GM18870 (cell line): ENCODE results near the gene NTHL1.

ENCODE experiments used
- ATAC-seq: cut with Tn5 transposase; IDR thresholded peaks from one replicate; pipeline ENCODE4 v1.9.1; 2021; ENCODE audit warnings: moderate library complexity; ENCODE audit not compliant: unreplicated experiment

The NTHL1 gene

GRCh38 chr16:2084895-2085625, 37.4 kb upstream of the NTHL1 start:
- ATAC-seq: no peak

GRCh38 chr16:2083876-2084780, 36.5 kb upstream of the NTHL1 start:
- no peak for ATAC-seq

- no peak for ATAC-seq
Measured at GRCh38 chr16:2083409-2083808, 35.8 kb upstream of the NTHL1 start.

- no peak for ATAC-seq
Measured at GRCh38 chr16:2082983-2083364, 35.3 kb upstream of the NTHL1 start.

- ATAC-seq: no peak
Measured at GRCh38 chr16:2082171-2082982, 34.7 kb upstream of the NTHL1 start.

GRCh38 chr16:2081201-2082084, 33.8 kb upstream of the NTHL1 start:
- ATAC-seq: no peak

- ATAC-seq: no peak
Measured at GRCh38 chr16:2079991-2080390, 32.4 kb upstream of the NTHL1 start.

- ATAC-seq: no peak
Measured at GRCh38 chr16:2079311-2079800, 31.7 kb upstream of the NTHL1 start.

- ATAC-seq: no peak
Measured at GRCh38 chr16:2078691-2079090, 31.1 kb upstream of the NTHL1 start.

- no peak for ATAC-seq
Measured at GRCh38 chr16:2078096-2078495, 30.5 kb upstream of the NTHL1 start.

GRCh38 chr16:2077696-2078095, 30.1 kb upstream of the NTHL1 start:
- ATAC-seq: no peak

- ATAC-seq: no peak
Measured at GRCh38 chr16:2077016-2077415, 29.4 kb upstream of the NTHL1 start.

GRCh38 chr16:2076072-2076865, 28.6 kb upstream of the NTHL1 start:
- ATAC-seq: no peak

GRCh38 chr16:2075631-2076030, 28.0 kb upstream of the NTHL1 start:
- no peak for ATAC-seq

- ATAC-seq: no peak
Measured at GRCh38 chr16:2074071-2074470, 26.4 kb upstream of the NTHL1 start.

- no peak for ATAC-seq
Measured at GRCh38 chr16:2072926-2073325, 25.3 kb upstream of the NTHL1 start.

- ATAC-seq: no peak
Measured at GRCh38 chr16:2071454-2072202, 24.0 kb upstream of the NTHL1 start.

GRCh38 chr16:2070576-2071453, 23.2 kb upstream of the NTHL1 start:
- ATAC-seq: no peak
